H9 (cell line): ENCODE data around the gene ASB14. TPM values are rescaled to one million over a fixed set of nuclear protein-coding genes. Genes with fewer than 3 reads are reported as not detected.

Experiments used
- DNase-seq: peaks from one replicate; pipeline ENCODE4 v3.0.0-alpha.2; 2017
- H2AFZ ChIP-seq: one replicate; pipeline ENCODE4 v1.6.1; 2013; ENCODE audit warnings: mild to moderate bottlenecking, low read length, control low read depth, moderate library complexity
- H2AK5ac ChIP-seq: 2 replicates; pipeline ENCODE4 v1.6.1; 2013; ENCODE audit warnings: low read length, control low read depth, mixed read lengths; ENCODE audit not compliant: insufficient read length
- H2BK120ac ChIP-seq: one replicate; pipeline ENCODE4 v1.6.1; 2013; ENCODE audit warnings: low read depth, mild to moderate bottlenecking, low read length, control low read depth, inconsistent platforms; ENCODE audit not compliant: poor library complexity, severe bottlenecking
- H2BK12ac ChIP-seq: 2 replicates; pipeline ENCODE4 v1.6.1; 2013; ENCODE audit warnings: low read length, control low read depth, mixed read lengths, low read depth; ENCODE audit not compliant: insufficient read length
- H2BK15ac ChIP-seq: 2 replicates; pipeline ENCODE4 v1.6.1; 2013; ENCODE audit warnings: low read depth, low read length, control low read depth
- H2BK20ac ChIP-seq: one replicate; pipeline ENCODE4 v1.6.1; 2013; ENCODE audit warnings: low read depth, mild to moderate bottlenecking, low read length, control low read depth, inconsistent platforms; ENCODE audit not compliant: poor library complexity, severe bottlenecking
- H2BK5ac ChIP-seq: 2 replicates; pipeline ENCODE4 v1.6.1; 2013; ENCODE audit warnings: low read length, control low read depth, mixed read lengths; ENCODE audit not compliant: insufficient read length
- H3K14ac ChIP-seq: 2 replicates; pipeline ENCODE4 v1.6.1; 2013; ENCODE audit warnings: low read length, control low read depth; ENCODE audit not compliant: insufficient read depth
- H3K18ac ChIP-seq: 2 replicates; pipeline ENCODE4 v1.6.1; 2013; ENCODE audit warnings: low read depth, mild to moderate bottlenecking, mixed read lengths, low read length, control low read depth; ENCODE audit not compliant: insufficient read length
- H3K23ac ChIP-seq: 2 replicates; pipeline ENCODE4 v1.6.1; 2013; ENCODE audit warnings: low read length, control low read depth, mixed read lengths, low read depth; ENCODE audit not compliant: insufficient read length
- H3K23me2 ChIP-seq: 2 replicates; pipeline ENCODE4 v1.6.1; 2013; ENCODE audit warnings: low read depth, mild to moderate bottlenecking, mixed read lengths, low read length, control low read depth; ENCODE audit not compliant: insufficient read length, poor library complexity, severe bottlenecking
- H3K27ac ChIP-seq: 2 replicates; pipeline ENCODE4 v1.5.1; 2013; ENCODE audit warnings: low read length, control low read depth, mixed read lengths, low read depth; ENCODE audit not compliant: insufficient read length
- H3K27me3 ChIP-seq: 2 replicates; pipeline ENCODE4 v1.6.1; 2013; ENCODE audit warnings: low read length, control low read depth, inconsistent platforms; ENCODE audit not compliant: insufficient read depth
- H3K4ac ChIP-seq: 2 replicates; pipeline ENCODE4 v1.6.1; 2013; ENCODE audit warnings: low read depth, mild to moderate bottlenecking, control low read depth, inconsistent platforms, low read length, moderate library complexity
- H3K4me1 ChIP-seq: 2 replicates; pipeline ENCODE4 v1.6.1; 2013; ENCODE audit warnings: low read length, control low read depth, inconsistent platforms; ENCODE audit not compliant: insufficient read depth
- H3K4me2 ChIP-seq: 2 replicates; pipeline ENCODE4 v1.6.1; 2013; ENCODE audit warnings: low read length, control low read depth, mixed read lengths; ENCODE audit not compliant: insufficient read length, insufficient read depth
- H3K56ac ChIP-seq: 2 replicates; pipeline ENCODE4 v1.6.1; 2013; ENCODE audit warnings: low read depth, mild to moderate bottlenecking, mixed read lengths, low read length, control low read depth; ENCODE audit not compliant: insufficient read length
- H3K79me1 ChIP-seq: 2 replicates; pipeline ENCODE4 v1.6.1; 2013; ENCODE audit warnings: low read depth, mild to moderate bottlenecking, moderate library complexity, low read length, control low read depth, inconsistent platforms; ENCODE audit not compliant: insufficient read depth, poor library complexity, severe bottlenecking
- H3K79me2 ChIP-seq: 2 replicates; pipeline ENCODE4 v1.6.1; 2013; ENCODE audit warnings: low read length, control low read depth, inconsistent platforms; ENCODE audit not compliant: insufficient read depth
- H3K9ac ChIP-seq: 2 replicates; pipeline ENCODE4 v1.6.1; 2013; ENCODE audit warnings: low read length, control low read depth, mixed read lengths; ENCODE audit not compliant: insufficient read length; ENCODE audit errors: extremely low read depth
- H3K9me3 ChIP-seq: one replicate; pipeline ENCODE4 v1.6.1; 2013; ENCODE audit warnings: low read depth, low read length, inconsistent platforms; ENCODE audit not compliant: control insufficient read depth
- H3T11ph ChIP-seq: one replicate; pipeline ENCODE4 v1.6.1; 2013; ENCODE audit warnings: mild to moderate bottlenecking, low read length, control low read depth, inconsistent platforms
- H4K20me1 ChIP-seq: one replicate; pipeline ENCODE4 v1.6.1; 2013; ENCODE audit not compliant: control insufficient read depth, insufficient read length, insufficient read depth
- H4K5ac ChIP-seq: 2 replicates; pipeline ENCODE4 v1.6.1; 2013; ENCODE audit warnings: low read depth, mild to moderate bottlenecking, mixed read lengths, low read length, control low read depth; ENCODE audit not compliant: insufficient read length
- H4K8ac ChIP-seq: replicated peaks from 2 replicates; pipeline ENCODE4 v1.6.1; 2013; ENCODE audit warnings: low read length, control low read depth, mixed read lengths, low read depth; ENCODE audit not compliant: insufficient read length
- H4K91ac ChIP-seq: 2 replicates; pipeline ENCODE4 v1.6.1; 2013; ENCODE audit warnings: low read depth, mild to moderate bottlenecking, moderate library complexity, mixed read lengths, low read length, control low read depth; ENCODE audit not compliant: insufficient read length
- H3K27ac Mint-ChIP-seq, 3 experiments: 2 replicates in 2 of 3; 3 replicates in 1 of 3; pipeline ENCODE4 v1.8.0; 2020 to 2021; ENCODE audit warnings: mixed read lengths in 3 of 3, mild to moderate bottlenecking in 1 of 3, moderate library complexity in 1 of 3
- H3K27me3 Mint-ChIP-seq: 2 replicates; pipeline ENCODE4 v1.8.0; 2021; ENCODE audit warnings: low read depth, mild to moderate bottlenecking, moderate library complexity, mixed read lengths
- H3K36me3 Mint-ChIP-seq, 3 experiments: 2 replicates in 2 of 3; 3 replicates in 1 of 3; pipeline ENCODE4 v1.8.0; 2020 to 2021; ENCODE audit warnings: low read depth in 3 of 3, mixed read lengths in 3 of 3; ENCODE audit not compliant: insufficient read depth in 1 of 3
- H3K4me1 Mint-ChIP-seq, 2 experiments: 2 replicates each; pipeline ENCODE4 v1.8.0; 2020; ENCODE audit warnings: mixed read lengths in 2 of 2
- H3K4me3 Mint-ChIP-seq, 2 experiments: 2 replicates in 1 of 2; 3 replicates in 1 of 2; pipeline ENCODE4 v1.8.0; 2020 to 2021; ENCODE audit warnings: mild to moderate bottlenecking in 2 of 2, mixed read lengths in 2 of 2, moderate library complexity in 1 of 2
- H3K9me3 Mint-ChIP-seq, 2 experiments: 2 replicates in 1 of 2; 3 replicates in 1 of 2; pipeline ENCODE4 v1.8.0; 2020; ENCODE audit warnings: mild to moderate bottlenecking in 2 of 2, mixed read lengths in 2 of 2, moderate library complexity in 1 of 2
- CTCF ChIP-seq: fragments of 200-600 bp; sonication (generic); conservative IDR thresholded peaks from 3 replicates; pipeline ENCODE4 v1.8.0; 2021; ENCODE audit warnings: antibody characterized with exemption, mild to moderate bottlenecking
- WGBS: extraction: QIAGEN DNeasy Blood & Tissue Kit; methylation state at CpG from one replicate; pipeline ENCODE4 v1.1.7; 2013; ENCODE audit warnings: missing lambda C conversion rate, low lambda C conversion rate, mixed read lengths; ENCODE audit not compliant: insufficient read length; ENCODE audit errors: extremely low coverage; 5-methylcytosine and 5-hydroxymethylcytosine counted together
- total RNA-seq: library from RNA; stranded (reverse); gene quantifications from 2 replicates; pipeline ENCODE4 v1.2.1, GENCODE V29; 2021

Gene ASB14
- total RNA-seq, 1 experiment from 2014 or later: not detected

DNA sequence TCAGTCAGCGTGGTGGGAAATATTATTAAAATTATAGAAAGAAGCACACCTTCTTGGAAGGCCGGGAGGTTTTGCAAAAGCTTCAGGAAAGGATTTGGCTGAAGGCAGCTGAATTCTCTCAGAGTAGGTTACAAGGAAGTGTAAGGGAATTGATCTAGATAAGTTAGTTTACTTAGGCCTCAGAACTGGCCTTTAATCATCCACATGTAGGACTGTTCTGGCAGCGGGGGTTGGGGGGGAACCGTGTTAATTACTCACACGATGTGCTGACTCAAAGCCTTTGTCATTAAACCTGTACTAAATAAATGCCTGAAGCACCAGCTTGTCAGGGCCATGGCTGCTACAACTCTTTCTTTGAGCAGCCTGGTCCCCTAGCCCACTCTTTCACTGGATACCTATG, 12.8 kb downstream of the ASB14 start:
- no peak overlapping the region for H4K91ac ChIP-seq
- no peak overlapping the region for H2BK12ac ChIP-seq
- peaks cover 1% of the 10 kb centered on the region; the same call in 1 of the 2 replicates for H3K27me3 Mint-ChIP-seq
- no peak overlapping the region for H3K4me3 Mint-ChIP-seq
- no peak overlapping the region for H2BK120ac ChIP-seq
- no peaks in the 10 kb centered on the region for H3K79me1 ChIP-seq
- no peak overlapping the region for H3T11ph ChIP-seq
- no peaks in the 10 kb centered on the region for H3K4me1 Mint-ChIP-seq
- H3K4me2 ChIP-seq: no peak overlapping the region
- H4K5ac ChIP-seq: no peak overlapping the region
- no peak overlapping the region for H4K8ac ChIP-seq
- TF ChIP-seq CTCF: no peak
- no peak overlapping the region for H2BK15ac ChIP-seq
- H3K18ac ChIP-seq: no peak overlapping the region
- no peaks in the 10 kb centered on the region for H3K4me1 ChIP-seq
- no peak overlapping the region for H2AFZ ChIP-seq
- no peak overlapping the region for H3K27ac Mint-ChIP-seq
- H3K23ac ChIP-seq: no peak overlapping the region
- H3K27me3 ChIP-seq: no peaks in the 10 kb centered on the region
- no peaks in the 10 kb centered on the region for H3K9me3 ChIP-seq
- H3K36me3 Mint-ChIP-seq: peaks cover 0 to 7% (median 2%) of the 10 kb centered on the region in 3 experiments; a peak in 3 of 7 replicates
- H3K79me2 ChIP-seq: no peaks in the 10 kb centered on the region
- no peaks in the 10 kb centered on the region for H3K23me2 ChIP-seq
- H2AK5ac ChIP-seq: no peak overlapping the region
- H3K9ac ChIP-seq: no peak overlapping the region
- no peak overlapping the region for H3K14ac ChIP-seq
- no peak for DNase-seq
- H3K4ac ChIP-seq: no peak overlapping the region
- no peak overlapping the region for H3K56ac ChIP-seq
- WGBS: no CpG with 5 or more reads among the region's 5 CpGs
- H2BK20ac ChIP-seq: no peak overlapping the region
- peaks cover 8% of the 10 kb centered on the region in 2 experiments; a peak in 4 of 5 replicates for H3K9me3 Mint-ChIP-seq
- H4K20me1 ChIP-seq: no peaks in the 10 kb centered on the region
- H2BK5ac ChIP-seq: no peak overlapping the region
- no peak overlapping the region for H3K27ac ChIP-seq
